ENCODE results near the gene THEM5.

Gene THEM5

DNA sequence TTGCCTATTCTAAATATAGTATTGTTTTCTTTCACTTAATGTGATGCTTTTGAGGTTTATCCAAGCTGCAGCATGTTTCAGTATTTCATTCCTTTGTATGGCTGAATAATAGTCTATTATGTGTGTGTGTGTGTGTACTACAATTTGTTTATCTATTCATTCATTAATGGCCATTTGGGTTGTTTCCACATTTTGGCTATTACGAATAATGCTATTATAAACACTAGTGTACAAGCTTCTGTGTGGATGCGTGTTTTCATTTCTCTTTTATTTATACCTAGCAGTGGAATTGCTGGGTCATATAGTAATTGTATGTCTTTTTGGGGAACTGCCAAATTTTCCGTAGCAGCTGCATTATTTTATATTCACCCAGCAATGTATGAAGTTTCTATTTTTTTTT lies 15.0 kb upstream of the THEM5 start:
- no peaks in the 10 kb centered on the region for H3K79me2 ChIP-seq (ENCODE audit: insufficient read depth, low read depth)
- H3K36me3 ChIP-seq (ENCODE audit: insufficient read depth): no peaks in the 10 kb centered on the region
- no peak overlapping the region for H3K4me2 ChIP-seq
- TF ChIP-seq CTCF (conservative IDR thresholded peaks at IDR 0.05; ENCODE audit: low read depth, low read length): no peak
- H3K27ac ChIP-seq: no peak overlapping the region
- H3K4me3 ChIP-seq (IDR thresholded peaks at IDR 0.05; ENCODE audit: insufficient read depth, low read depth, low read length): no peak overlapping the region
- H3K9ac ChIP-seq: no peak overlapping the region
- H4K20me1 ChIP-seq (ENCODE audit: insufficient read depth): no peaks in the 10 kb centered on the region
- H3K27me3 ChIP-seq (ENCODE audit: insufficient read depth, low read depth): no peaks in the 10 kb centered on the region
- H2AFZ ChIP-seq (ENCODE audit: low read depth): no peak overlapping the region
- no peaks in the 10 kb centered on the region for H3K4me1 ChIP-seq (ENCODE audit: low read depth, poor library complexity, severe bottlenecking)

DNA sequence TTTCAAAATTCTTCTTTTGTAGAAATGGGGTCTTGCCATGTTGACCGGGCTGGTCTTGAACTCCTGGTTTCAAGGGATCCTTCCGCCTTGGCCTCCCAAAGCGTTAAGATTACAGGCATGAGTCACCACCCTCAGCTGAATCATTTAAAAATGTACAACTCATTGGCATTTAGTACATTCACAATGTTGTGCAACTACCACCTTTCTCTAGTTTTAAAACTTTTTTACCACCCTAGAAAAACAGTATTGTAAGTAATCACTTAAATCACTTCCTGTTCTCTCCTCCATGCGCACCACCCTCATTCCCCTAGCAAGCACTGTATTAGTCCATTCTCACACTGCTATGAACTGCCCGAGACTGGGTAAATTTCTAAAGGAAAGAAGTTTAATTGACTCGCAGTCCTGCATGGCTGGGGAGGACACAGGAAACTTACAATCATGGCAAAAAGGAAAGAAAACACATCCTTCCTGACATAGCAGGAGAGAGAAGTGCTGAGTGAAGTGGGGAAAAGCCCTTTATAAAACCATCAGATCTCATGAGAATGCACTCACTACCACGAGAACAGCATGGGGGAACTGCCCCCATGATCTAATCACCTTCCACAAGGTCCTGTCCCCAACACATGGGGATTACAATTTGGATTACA lies 14.4 kb upstream of the THEM5 start:
- no peak overlapping the region for H3K4me2 ChIP-seq
- H3K79me2 ChIP-seq (ENCODE audit: insufficient read depth, low read depth): no peaks in the 10 kb centered on the region
- TF ChIP-seq CTCF (conservative IDR thresholded peaks at IDR 0.05; ENCODE audit: low read depth, low read length): no peak
- no peaks in the 10 kb centered on the region for H4K20me1 ChIP-seq (ENCODE audit: insufficient read depth)
- H3K9ac ChIP-seq: no peak overlapping the region
- H3K36me3 ChIP-seq (ENCODE audit: insufficient read depth): no peaks in the 10 kb centered on the region
- no peak overlapping the region for H3K27ac ChIP-seq
- no peak overlapping the region for H3K4me3 ChIP-seq (IDR thresholded peaks at IDR 0.05; ENCODE audit: insufficient read depth, low read depth, low read length)
- no peaks in the 10 kb centered on the region for H3K27me3 ChIP-seq (ENCODE audit: insufficient read depth, low read depth)
- H2AFZ ChIP-seq (ENCODE audit: low read depth): no peak overlapping the region
- no peaks in the 10 kb centered on the region for H3K4me1 ChIP-seq (ENCODE audit: low read depth, poor library complexity, severe bottlenecking)

- H3K9ac ChIP-seq: no peak overlapping the region
- H3K79me2 ChIP-seq (ENCODE audit: insufficient read depth, low read depth): no peaks in the 10 kb centered on the region
- no peak overlapping the region for H3K27ac ChIP-seq
- no peak overlapping the region for H3K4me3 ChIP-seq (IDR thresholded peaks at IDR 0.05; ENCODE audit: insufficient read depth, low read depth, low read length)
- H3K4me1 ChIP-seq (ENCODE audit: low read depth, poor library complexity, severe bottlenecking): peaks cover 5% of the 10 kb centered on the region
- H3K36me3 ChIP-seq (ENCODE audit: insufficient read depth): no peaks in the 10 kb centered on the region
- H3K4me2 ChIP-seq: no peak overlapping the region
- no peak overlapping the region for H2AFZ ChIP-seq (ENCODE audit: low read depth)
- no peaks in the 10 kb centered on the region for H3K27me3 ChIP-seq (ENCODE audit: insufficient read depth, low read depth)
- TF ChIP-seq CTCF (conservative IDR thresholded peaks at IDR 0.05; ENCODE audit: low read depth, low read length): no peak
- H4K20me1 ChIP-seq (ENCODE audit: insufficient read depth): no peaks in the 10 kb centered on the region
Measured at GRCh38 chr1:151867321-151867720, 13.8 kb upstream of the THEM5 start.

GRCh38 chr1:151864411-151864810 lies 10.9 kb upstream of the THEM5 start:
- H2AFZ ChIP-seq (ENCODE audit: low read depth): no peak overlapping the region
- peaks cover 5% of the 10 kb centered on the region for H3K4me1 ChIP-seq (ENCODE audit: low read depth, poor library complexity, severe bottlenecking)
- no peak overlapping the region for H3K27ac ChIP-seq
- no peaks in the 10 kb centered on the region for H3K27me3 ChIP-seq (ENCODE audit: insufficient read depth, low read depth)
- no peak overlapping the region for H3K4me3 ChIP-seq (IDR thresholded peaks at IDR 0.05; ENCODE audit: insufficient read depth, low read depth, low read length)
- H3K36me3 ChIP-seq (ENCODE audit: insufficient read depth): no peaks in the 10 kb centered on the region
- no peaks in the 10 kb centered on the region for H4K20me1 ChIP-seq (ENCODE audit: insufficient read depth)
- no peak overlapping the region for H3K9ac ChIP-seq
- no peaks in the 10 kb centered on the region for H3K79me2 ChIP-seq (ENCODE audit: insufficient read depth, low read depth)
- TF ChIP-seq CTCF (conservative IDR thresholded peaks at IDR 0.05; ENCODE audit: low read depth, low read length): no peak
- H3K4me2 ChIP-seq: no peak overlapping the region
